HepG2 (cell line): ENCODE results near the gene BAHD1. TPM values are rescaled to one million over a fixed set of nuclear protein-coding genes. Genes with fewer than 3 reads are reported as not detected.
A peak's percentile ranks its signal among the peaks of the same experiment; 100 is the strongest.

ENCODE experiments used
- CREB1 ChIP-seq, 2 experiments: fragments of 450-650 bp in 1 of 2; IDR thresholded peaks; 2 replicates each; pipeline ENCODE4 v1.6.1; 2016 to 2017; ENCODE audit warnings: control low read depth in 1 of 2, mild to moderate bottlenecking in 1 of 2, missing compliant biosample characterization in 1 of 2, missing genetic modification characterization in 1 of 2
- ESRRA ChIP-seq: sonication (generic); formaldehyde crosslinking; IDR thresholded peaks from 2 replicates; pipeline ENCODE4 v1.5.1; 2020; ENCODE audit warnings: mild to moderate bottlenecking, low read depth, missing genetic modification reagents
- FOSL1 ChIP-seq: sonication (generic); formaldehyde crosslinking; IDR thresholded peaks from 2 replicates; pipeline ENCODE4 v1.9.0; 2021; ENCODE audit warnings: missing genetic modification reagents, borderline replicate concordance
- HCFC1 ChIP-seq: fragments of 150-350 bp; IDR thresholded peaks from 2 replicates; pipeline ENCODE4 v1.6.1; 2014; ENCODE audit warnings: low read depth, low read length
- KAT2B ChIP-seq: fragments of 150-350 bp; IDR thresholded peaks from 2 replicates; pipeline ENCODE4 v1.6.1; 2014; ENCODE audit warnings: low read depth, low read length, borderline replicate concordance
- KAT7 ChIP-seq: IDR thresholded peaks from 2 replicates; pipeline ENCODE4 v1.6.1; 2018; ENCODE audit warnings: borderline replicate concordance, missing compliant biosample characterization
- KLF9 ChIP-seq: IDR thresholded peaks from 2 replicates; pipeline ENCODE4 v1.6.1; 2016; ENCODE audit warnings: low read depth
- LRRFIP1 ChIP-seq: sonication (generic); formaldehyde crosslinking; conservative IDR thresholded peaks from 2 replicates; pipeline ENCODE4 v1.4.0; 2020; ENCODE audit warnings: missing genetic modification reagents
- NCOA2 ChIP-seq: sonication (generic); formaldehyde crosslinking; IDR thresholded peaks from 2 replicates; pipeline ENCODE4 v1.8.0; 2022; ENCODE audit warnings: inconsistent platforms
- NPAS2 ChIP-seq: sonication (generic); formaldehyde crosslinking; IDR thresholded peaks from 2 replicates; pipeline ENCODE4 v1.8.0; 2022; ENCODE audit warnings: mild to moderate bottlenecking, missing genetic modification reagents, borderline replicate concordance
- RBAK ChIP-seq: sonication (generic); formaldehyde crosslinking; IDR thresholded peaks from 2 replicates; pipeline ENCODE4 v1.5.1; 2020; ENCODE audit warnings: mild to moderate bottlenecking, missing genetic modification reagents
- SNRNP70 ChIP-seq: fragments of 200-400 bp; formaldehyde crosslinking; IDR thresholded peaks from 2 replicates; pipeline ENCODE4 v1.6.1; 2017; ENCODE audit warnings: mild to moderate bottlenecking, low read depth, low read length, moderate library complexity
- SOX13 ChIP-seq, 3 experiments: fragments of 450-650 bp in 1 of 3; sonication (generic) in 1 of 3; formaldehyde crosslinking in 1 of 3; IDR thresholded peaks in 2 of 3; conservative IDR thresholded peaks in 1 of 3; 2 replicates each; pipeline versions ENCODE4 v1.5.0 to v1.6.1; 2016 to 2020; ENCODE audit warnings: antibody characterized with exemption in 1 of 3, mild to moderate bottlenecking in 1 of 3, missing compliant biosample characterization in 1 of 3, missing genetic modification reagents in 1 of 3, moderate library complexity in 1 of 3
- SP5 ChIP-seq: IDR thresholded peaks from 2 replicates; pipeline ENCODE4 v1.6.1; 2016; ENCODE audit warnings: low read depth, borderline replicate concordance
- TAF15 ChIP-seq: fragments of 200-400 bp; formaldehyde crosslinking; IDR thresholded peaks from one replicate; pipeline ENCODE4 v1.6.1; 2018; ENCODE audit warnings: mild to moderate bottlenecking, low read depth, low read length; ENCODE audit not compliant: poor library complexity, severe bottlenecking
- TFDP2 ChIP-seq: sonication (generic); formaldehyde crosslinking; IDR thresholded peaks from 2 replicates; pipeline ENCODE4 v1.4.0; 2020; ENCODE audit warnings: missing genetic modification reagents
- TMF1 ChIP-seq: sonication (generic); formaldehyde crosslinking; IDR thresholded peaks from 2 replicates; pipeline ENCODE4 v1.8.1; 2022; ENCODE audit warnings: low read depth, missing genetic modification reagents
- XBP1 ChIP-seq: sonication (generic); formaldehyde crosslinking; IDR thresholded peaks from 2 replicates; pipeline ENCODE4 v1.5.0; 2020; ENCODE audit warnings: missing genetic modification reagents
- ZFX ChIP-seq: sonication (generic); formaldehyde crosslinking; IDR thresholded peaks from 2 replicates; pipeline ENCODE4 v1.4.0; 2020; ENCODE audit warnings: mild to moderate bottlenecking, low read depth, missing genetic modification reagents, moderate library complexity
- ZKSCAN1 ChIP-seq: fragments of 150-350 bp; IDR thresholded peaks from 2 replicates; pipeline ENCODE4 v1.6.1; 2014; ENCODE audit warnings: low read length
- ZNF263 ChIP-seq: sonication (generic); formaldehyde crosslinking; IDR thresholded peaks from 2 replicates; pipeline ENCODE4 v1.4.0; 2020; ENCODE audit warnings: missing genetic modification reagents
- ZNF619 ChIP-seq: sonication (generic); formaldehyde crosslinking; IDR thresholded peaks from 2 replicates; pipeline ENCODE4 v1.4.0; 2020; ENCODE audit warnings: mild to moderate bottlenecking, missing genetic modification reagents
- ZNF740 ChIP-seq: sonication (generic); formaldehyde crosslinking; IDR thresholded peaks from 2 replicates; pipeline ENCODE4 v1.4.0; 2020; ENCODE audit warnings: missing genetic modification reagents
- ZNF749 ChIP-seq: sonication (generic); formaldehyde crosslinking; IDR thresholded peaks from 2 replicates; pipeline ENCODE4 v1.8.0; 2022; ENCODE audit warnings: mild to moderate bottlenecking, missing genetic modification reagents, moderate library complexity, borderline replicate concordance
- ZNF891 ChIP-seq: sonication (generic); formaldehyde crosslinking; IDR thresholded peaks from 2 replicates; pipeline ENCODE4 v1.5.0; 2020; ENCODE audit warnings: mild to moderate bottlenecking, missing genetic modification reagents
- polyA plus RNA-seq, 8 experiments: library from polyadenylated mRNA; depleted of rRNA in 3 of 8; stranded (reverse) in 7 of 8; unstranded in 1 of 8; fragments of >200 nt; fragmentation: Illumina TruSeq in 4 of 8; extraction: Trizol in 4 of 8; gene quantifications; 2 replicates each; pipeline versions ENCODE4 v1.2.1 to v1.2.3, GENCODE V29; 2011 to 2016; ENCODE audit warnings: low read depth in 4 of 8, missing spikeins in 1 of 8, mixed read lengths in 1 of 8; ENCODE audit not compliant: insufficient read depth in 1 of 8
- total RNA-seq, 5 experiments: library from RNA; depleted of rRNA; stranded (reverse); fragments of >200 nt; fragmentation: Illumina TruSeq; extraction: Trizol; gene quantifications; 2 replicates each; pipeline ENCODE4 v1.2.3, GENCODE V29; 2016; ENCODE audit warnings: low read depth in 1 of 5

The BAHD1 gene
- total and polyA plus RNA-seq, 2 of the 13 experiments (the other 11 are each of a cell fraction or from before 2014, with no cell fraction given) = 3.3 to 8.7 TPM

- no peak for TF ChIP-seq RBAK
- no peak for TF ChIP-seq XBP1 (CRISPR knock-in tag)
- TF ChIP-seq ZNF619 = peak; percentile 55; the same call in 1 of the 2 replicates
- no peak for TF ChIP-seq TAF15
- peak; percentile 83 for TF ChIP-seq ZNF749
- TF ChIP-seq ZKSCAN1 = no peak
- TF ChIP-seq ZNF740 (CRISPR knock-in tag) = no peak
- TF ChIP-seq KAT7 = no peak; the same call in 1 of the 2 replicates
- 0 out of 2 replicates have a peak, but pooled peaks have one; percentile 26 for TF ChIP-seq CREB1 (IDR thresholded peaks at IDR 0.05)
- no peak; the same call in none of the 2 replicates for TF ChIP-seq CREB1 (CRISPR knock-in tag; IDR thresholded peaks at IDR 0.05)
- no peak for TF ChIP-seq ESRRA (CRISPR knock-in tag)
- peak; percentile 99 for TF ChIP-seq ZFX
- no peak for TF ChIP-seq LRRFIP1 (CRISPR knock-in tag)
- no peak for TF ChIP-seq KAT2B
- peak; percentile 83; the same call in 1 of the 2 replicates for TF ChIP-seq ZNF263 (CRISPR knock-in tag)
- TF ChIP-seq KLF9 = no peak
- TF ChIP-seq NPAS2 = no peak
- TF ChIP-seq TFDP2 (CRISPR knock-in tag) = 0 out of 2 replicates have a peak, but pooled peaks have one; percentile 31
- TF ChIP-seq SNRNP70 = no peak
- TF ChIP-seq ZNF891 (CRISPR knock-in tag) = peak; percentile 65; the same call in 1 of the 2 replicates
- no peak for TF ChIP-seq SP5 (CRISPR knock-in tag)
- peak; percentile 73 for TF ChIP-seq TMF1 (CRISPR knock-in tag)
- 0 out of 2 replicates have a peak, but pooled peaks have one; percentile 28 for TF ChIP-seq NCOA2 (CRISPR knock-in tag)
- no peak for TF ChIP-seq SOX13 (IDR thresholded peaks at IDR 0.05)
- no peak for TF ChIP-seq SOX13 (CRISPR knock-in tag; conservative IDR thresholded peaks at IDR 0.05 in 1 of 2, IDR thresholded peaks at IDR 0.05 in 1 of 2)
- no peak for TF ChIP-seq HCFC1
- no peak for TF ChIP-seq FOSL1 (CRISPR knock-in tag)
Measured at GRCh38 chr15:40405501-40406381, 35.0 kb upstream of the BAHD1 start, which contains the start of gene IVD (continued).
